Colonic mucosa (tissue), 4 donors: ENCODE results near the gene IZUMO2. TPM values are rescaled to one million over a fixed set of nuclear protein-coding genes. Genes with fewer than 3 reads are reported as not detected.
A peak's percentile ranks its signal among the peaks of the same experiment; 100 is the strongest.
"Not testable (repeated sequence)": the region's sequence is repeated elsewhere in the genome, so short reads cannot be mapped to it uniquely, and the experiment has no call there.

Experiments used
- DNase-seq: peaks from one replicate; pipeline ENCODE4 v3.0.0-alpha.2; 2020
- H3K27ac ChIP-seq: fragments of 200-600 bp; one replicate; pipeline ENCODE4 v1.8.0; 2021
- H3K27me3 ChIP-seq: fragments of 200-600 bp; one replicate; pipeline ENCODE4 v1.8.0; 2021
- H3K36me3 ChIP-seq: fragments of 200-600 bp; one replicate; pipeline ENCODE4 v1.8.0; 2021
- H3K4me1 ChIP-seq: fragments of 200-600 bp; one replicate; pipeline ENCODE4 v1.8.0; 2021; ENCODE audit warnings: mild to moderate bottlenecking
- H3K4me3 ChIP-seq: fragments of 200-600 bp; one replicate; pipeline ENCODE4 v1.8.0; 2021
- H3K9ac ChIP-seq, 2 donors: one replicate each; pipeline ENCODE4 v1.7.0; 2013; ENCODE audit warnings: control low read depth in 2 of 2, low read depth in 2 of 2, low read length in 2 of 2
- H3K9me3 ChIP-seq: fragments of 200-600 bp; one replicate; pipeline ENCODE4 v1.8.0; 2021
- CTCF ChIP-seq: fragments of 200-600 bp; IDR thresholded peaks from one replicate; pipeline ENCODE4 v1.8.0; 2022; ENCODE audit warnings: antibody characterized with exemption, mild to moderate bottlenecking
- intact Hi-C: fragments of 100-400 bp; cut with DNase I; formaldehyde crosslinking; loops from one replicate; pipeline ENCODE4 v1.14.1; 2022
- total RNA-seq, 2 donors: library from RNA; stranded (reverse); fragmentation: NEBNext Ultra II Directional in 1 of 2; extraction: Animal tissue kit (Norgen Biotek cat#: 25700) in 1 of 2; gene quantifications; one replicate each; pipeline ENCODE4 v1.2.1, GENCODE V29; 2021
- donor health status: healthy.
- donor health status: DM: no; HTN: no; CAD: no.
- donor health status: DM: no; HTN: no; CAD: no.

The IZUMO2 gene
- total RNA-seq, 2 donors from 2014 or later = 0.49 TPM; not detected in 1

- Histone ChIP-seq H3K27ac (no peak overlapping the region), H3K4me3 (no peak overlapping the region), H3K9me3 (no peaks in the 10 kb centered on the region), H3K9ac (no peak overlapping the region), H3K27me3 (no peaks in the 10 kb centered on the region), H3K4me1 (no peaks in the 10 kb centered on the region), H3K36me3 (no peaks in the 10 kb centered on the region)
- TF ChIP-seq CTCF = no peak
- intact Hi-C loops = no loop called here
- no peak for DNase-seq
Observed at GRCh38 chr19:50154529-50154928, 8.6 kb downstream of the IZUMO2 start.

- TF ChIP-seq CTCF = no peak
- intact Hi-C loops = no loop called here
- Histone ChIP-seq H3K27ac (no peak overlapping the region), H3K9me3 (no peaks in the 10 kb centered on the region), H3K9ac (no peak overlapping the region), H3K4me1 (no peaks in the 10 kb centered on the region), H3K36me3 (no peaks in the 10 kb centered on the region), H3K27me3 (no peaks in the 10 kb centered on the region), H3K4me3 (no peak overlapping the region)
- no peak for DNase-seq
Observed at GRCh38 chr19:50152578-50152977, 10.5 kb downstream of the IZUMO2 start.

- no peak overlapping the region for H3K4me3 ChIP-seq
Observed at GRCh38 chr19:50148528-50148927, 14.6 kb downstream of the IZUMO2 start.

GRCh38 chr19:50147462-50148423, 15.3 kb downstream of the IZUMO2 start:
- Histone ChIP-seq H3K9ac (peak overlapping the region; percentile 66 to 70), H3K36me3 (no peaks in the 10 kb centered on the region), H3K4me1 (no peaks in the 10 kb centered on the region), H3K9me3 (no peaks in the 10 kb centered on the region), H3K27ac (no peak overlapping the region), H3K27me3 (no peaks in the 10 kb centered on the region), H3K4me3 (peak overlapping the region; percentile 48)
- peak; percentile 18 for TF ChIP-seq CTCF
- peak; percentile 88 for DNase-seq
- intact Hi-C loops = no loop called here

More at GRCh38 chr19:50148528-50148927, 14.6 kb downstream of the IZUMO2 start:
- no peaks in the 10 kb centered on the region for H3K4me1 ChIP-seq
- intact Hi-C loops = no loop called here
- H3K27ac ChIP-seq = no peak overlapping the region
- no peak for TF ChIP-seq CTCF
- no peak for DNase-seq
- H3K36me3 ChIP-seq = no peaks in the 10 kb centered on the region
- H3K9ac ChIP-seq = no peak overlapping the region
- H3K9me3 ChIP-seq = no peaks in the 10 kb centered on the region
- no peaks in the 10 kb centered on the region for H3K27me3 ChIP-seq

GRCh38 chr19:50141921-50142320, 21.2 kb downstream of the IZUMO2 start:
- DNase-seq, intact Hi-C loops, H3K27me3 ChIP-seq: not testable (repeated sequence)

DNA sequence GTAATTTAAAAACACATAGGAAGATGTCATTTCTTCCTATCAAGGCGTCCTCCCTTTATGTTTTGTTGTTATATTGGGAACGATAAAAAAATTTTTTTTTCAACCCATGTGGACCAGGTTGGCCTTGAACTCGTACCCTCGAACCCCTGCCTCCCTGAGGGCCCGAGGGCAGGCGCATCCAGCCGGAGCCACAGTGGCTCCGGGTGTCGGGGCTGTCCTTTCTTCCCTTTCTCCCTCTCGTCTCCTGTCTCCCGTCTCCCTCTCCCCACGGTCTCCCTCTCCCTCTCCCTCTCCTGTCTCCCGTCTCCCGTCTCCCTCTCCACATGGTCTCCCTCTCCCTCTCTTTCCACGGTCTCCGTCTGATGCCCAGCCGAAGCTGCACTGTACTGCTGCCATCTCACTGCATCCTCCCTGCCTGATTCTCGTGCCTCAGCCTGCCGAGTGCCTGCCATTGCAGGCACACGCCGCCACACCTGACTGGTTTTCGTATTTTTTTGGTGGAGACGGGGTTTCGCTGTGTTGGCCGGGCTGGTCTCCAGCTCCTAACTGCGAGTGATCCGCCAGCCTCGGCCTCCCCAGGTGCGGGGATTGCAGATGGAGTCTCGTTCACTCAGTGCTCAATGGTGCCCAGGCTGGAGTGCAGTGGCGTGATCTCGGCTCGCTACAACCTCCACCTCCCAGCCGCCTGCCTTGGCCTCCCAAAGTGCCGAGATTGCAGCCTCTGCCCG, 22.8 kb downstream of the IZUMO2 start:
- peaks cover 12% of the 10 kb centered on the region for H3K27me3 ChIP-seq
- H3K4me1 ChIP-seq, H3K9me3 ChIP-seq, DNase-seq, H3K4me3 ChIP-seq, H3K9ac ChIP-seq, H3K36me3 ChIP-seq, intact Hi-C loops, H3K27ac ChIP-seq: not testable (repeated sequence)

More at GRCh38 chr19:50141921-50142320, 21.2 kb downstream of the IZUMO2 start:
- H3K9me3 ChIP-seq, H3K4me3 ChIP-seq, H3K9ac ChIP-seq, H3K4me1 ChIP-seq, H3K27ac ChIP-seq, H3K36me3 ChIP-seq: not testable (repeated sequence)

DNA sequence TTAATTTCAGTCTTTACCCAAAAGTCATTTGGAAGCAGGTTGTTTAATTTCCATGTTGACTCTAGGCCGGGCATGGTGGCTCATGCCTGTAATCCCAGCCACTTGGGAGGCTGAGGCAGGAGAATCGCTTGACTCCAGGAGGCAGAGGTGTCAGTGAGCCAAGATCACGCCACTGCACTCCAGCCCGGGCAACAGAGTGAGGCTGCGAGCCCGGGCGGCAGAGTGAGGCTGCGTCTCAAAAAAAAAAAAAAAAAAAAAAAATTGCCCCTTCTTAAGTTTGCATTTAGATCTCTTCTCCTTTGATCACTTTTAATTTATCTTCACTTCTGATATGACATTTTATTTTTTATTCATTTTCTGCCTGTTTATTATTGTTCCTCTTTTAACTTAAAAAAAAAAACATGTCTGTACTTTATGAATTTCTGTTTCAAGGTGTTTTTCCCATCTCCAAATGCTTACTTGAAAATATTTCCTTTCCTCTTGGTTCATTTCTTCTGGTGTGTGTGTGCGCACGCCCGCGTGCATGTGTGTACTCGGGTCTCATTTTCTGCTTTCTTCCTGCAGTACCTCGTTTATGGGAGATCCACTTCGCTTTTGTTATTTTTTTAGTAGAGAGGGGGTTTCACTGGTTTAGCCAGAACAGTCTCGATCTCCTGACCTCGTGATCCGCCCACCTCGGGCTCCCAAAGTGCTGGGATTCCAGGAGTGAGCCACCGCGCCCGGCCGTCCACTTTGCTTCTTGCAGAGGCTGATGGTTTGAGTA, 26.3 kb downstream of the IZUMO2 start:
- H3K36me3 ChIP-seq, H3K4me1 ChIP-seq, H3K9me3 ChIP-seq, H3K4me3 ChIP-seq, intact Hi-C loops, H3K27ac ChIP-seq, H3K9ac ChIP-seq: not testable (repeated sequence)
- DNase-seq = peak; percentile 35
- peaks cover 12% of the 10 kb centered on the region for H3K27me3 ChIP-seq

- H3K27ac ChIP-seq, intact Hi-C loops, H3K36me3 ChIP-seq, H3K4me1 ChIP-seq, H3K9ac ChIP-seq, H3K4me3 ChIP-seq, H3K9me3 ChIP-seq: not testable (repeated sequence)
- DNase-seq = peak; percentile 30
- H3K27me3 ChIP-seq = peaks cover 12% of the 10 kb centered on the region
Observed at GRCh38 chr19:50135856-50136602, 27.1 kb downstream of the IZUMO2 start.
